ENCODE data around the gene ST6GALNAC6. TPM values are rescaled to one million over a fixed set of nuclear protein-coding genes. Genes with fewer than 3 reads are reported as not detected.
"Not testable (repeated sequence)": the region's sequence is repeated elsewhere in the genome, so short reads cannot be mapped to it uniquely, and the experiment has no call there.

ST6GALNAC6 gene
- total and polyA plus RNA-seq, 2 experiments from 2014 or later: 31.8 to 47.7 TPM

DNA sequence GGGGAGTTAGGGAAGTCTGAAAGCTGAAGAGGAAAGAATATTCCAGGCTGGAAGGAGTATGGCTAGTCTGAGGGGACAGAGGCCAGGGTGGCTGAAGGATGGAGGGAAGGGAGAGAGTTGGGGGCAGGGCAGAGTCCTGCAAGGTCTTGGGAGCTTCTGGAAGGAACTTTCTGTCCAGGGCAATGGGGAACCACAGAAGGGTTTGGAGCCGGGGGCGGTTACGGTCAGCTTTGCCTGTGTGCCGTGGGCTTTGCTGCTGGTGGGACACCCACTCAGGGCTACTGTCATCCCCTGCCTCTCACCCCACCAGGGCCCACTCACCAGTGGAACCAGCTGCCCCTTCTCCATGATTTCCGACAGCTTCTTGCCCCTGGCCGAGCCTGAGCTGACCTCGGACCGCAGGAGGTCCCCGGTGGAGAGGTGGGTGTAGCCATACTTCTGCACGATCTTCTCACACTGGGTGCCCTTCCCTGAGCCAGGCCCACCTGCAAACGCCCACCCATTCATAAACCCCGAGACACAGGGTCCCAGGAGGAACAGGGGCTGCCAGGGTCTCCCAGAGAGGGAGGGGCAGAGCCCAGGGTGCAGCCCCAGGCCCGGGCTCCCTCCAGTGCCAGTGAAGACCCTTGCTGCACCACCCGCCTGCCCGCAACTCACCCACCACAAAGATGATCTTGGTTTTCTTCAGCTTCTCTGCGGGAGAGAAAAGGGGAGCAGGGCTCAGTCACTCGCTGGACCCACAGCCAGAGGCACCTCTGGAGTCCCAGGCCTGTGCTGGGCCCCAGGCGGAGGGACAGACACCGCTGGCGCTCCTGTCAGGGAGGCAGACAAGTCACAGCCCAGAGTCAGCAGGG, 26.8 kb downstream of the ST6GALNAC6 start:
- no peak overlapping the region for H3K4me2 ChIP-seq
- TF ChIP-seq, protein P1, sequence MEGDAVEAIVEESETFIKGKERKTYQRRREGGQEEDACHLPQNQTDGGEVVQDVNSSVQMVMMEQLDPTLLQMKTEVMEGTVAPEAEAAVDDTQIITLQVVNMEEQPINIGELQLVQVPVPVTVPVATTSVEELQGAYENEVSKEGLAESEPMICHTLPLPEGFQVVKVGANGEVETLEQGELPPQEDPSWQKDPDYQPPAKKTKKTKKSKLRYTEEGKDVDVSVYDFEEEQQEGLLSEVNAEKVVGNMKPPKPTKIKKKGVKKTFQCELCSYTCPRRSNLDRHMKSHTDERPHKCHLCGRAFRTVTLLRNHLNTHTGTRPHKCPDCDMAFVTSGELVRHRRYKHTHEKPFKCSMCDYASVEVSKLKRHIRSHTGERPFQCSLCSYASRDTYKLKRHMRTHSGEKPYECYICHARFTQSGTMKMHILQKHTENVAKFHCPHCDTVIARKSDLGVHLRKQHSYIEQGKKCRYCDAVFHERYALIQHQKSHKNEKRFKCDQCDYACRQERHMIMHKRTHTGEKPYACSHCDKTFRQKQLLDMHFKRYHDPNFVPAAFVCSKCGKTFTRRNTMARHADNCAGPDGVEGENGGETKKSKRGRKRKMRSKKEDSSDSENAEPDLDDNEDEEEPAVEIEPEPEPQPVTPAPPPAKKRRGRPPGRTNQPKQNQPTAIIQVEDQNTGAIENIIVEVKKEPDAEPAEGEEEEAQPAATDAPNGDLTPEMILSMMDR (IDR thresholded peaks at IDR 0.05; ENCODE audit: poor library complexity): no peak
- TF ChIP-seq EZH2 (IDR thresholded peaks at IDR 0.05; ENCODE audit: borderline replicate concordance) (no peak), EZH2phosphoT487 (IDR thresholded peaks at IDR 0.05; ENCODE audit: low read depth, severe bottlenecking, unreplicated experiment) (no peak)
- no peaks in the 10 kb centered on the region for H3K27me3 ChIP-seq
- no peaks in the 10 kb centered on the region for H3K9me2 ChIP-seq (replicated peaks; ENCODE audit: insufficient read depth)
- H3K9me3 ChIP-seq (ENCODE audit: low read depth): no peaks in the 10 kb centered on the region
- peaks cover 23% of the 10 kb centered on the region for H3K4me1 ChIP-seq (ENCODE audit: insufficient read depth)
- H3K79me2 ChIP-seq: peaks cover 8% of the 10 kb centered on the region
- no peak overlapping the region for H2AFZ ChIP-seq
- no peaks in the 10 kb centered on the region for H4K20me1 ChIP-seq (ENCODE audit: insufficient read depth, poor library complexity, severe bottlenecking)
- 95% methylated on average over 20 of the region's 20 CpGs for WGBS (ENCODE audit: low lambda C conversion rate, missing lambda C conversion rate)
- no peak overlapping the region for H3K4me3 ChIP-seq
- no peaks in the 10 kb centered on the region for H3K36me3 ChIP-seq (replicated peaks; ENCODE audit: insufficient read depth, low read depth)
- no peak overlapping the region for H3K27ac ChIP-seq
- no peak for DNase-seq (ENCODE audit: low spot score)

DNA sequence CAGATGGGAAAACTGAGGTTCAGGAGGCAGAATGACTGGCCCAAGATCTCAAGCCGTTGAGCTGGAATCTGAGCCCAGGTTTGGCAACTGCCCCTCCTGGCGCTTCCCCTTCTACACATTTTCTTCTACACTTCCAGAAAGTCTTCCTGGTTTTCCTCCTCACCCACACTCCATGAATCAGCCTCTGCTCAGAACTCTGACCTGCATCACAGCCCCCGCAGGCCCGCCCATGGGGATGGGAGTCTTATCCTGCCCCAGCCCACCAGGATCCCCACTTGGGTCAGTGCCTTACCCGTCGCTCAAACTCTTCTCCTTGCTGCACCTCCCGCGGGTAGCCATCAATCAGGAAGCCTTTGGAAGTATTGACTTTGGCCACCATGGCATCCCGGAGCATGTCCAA, 27.9 kb downstream of the ST6GALNAC6 start:
- Histone ChIP-seq H3K79me2 (peaks cover 4% of the 10 kb centered on the region), H3K4me3 (no peak overlapping the region), H3K4me2 (no peak overlapping the region), H3K9me2 (replicated peaks; ENCODE audit: insufficient read depth) (no peaks in the 10 kb centered on the region), H3K27me3 (no peaks in the 10 kb centered on the region), H3K27ac (no peak overlapping the region), H3K36me3 (replicated peaks; ENCODE audit: insufficient read depth, low read depth) (no peaks in the 10 kb centered on the region), H2AFZ (no peak overlapping the region), H4K20me1 (ENCODE audit: insufficient read depth, poor library complexity, severe bottlenecking) (no peaks in the 10 kb centered on the region), H3K4me1 (ENCODE audit: insufficient read depth) (peaks cover 15% of the 10 kb centered on the region), H3K9me3 (ENCODE audit: low read depth) (no peaks in the 10 kb centered on the region)
- TF ChIP-seq EZH2 (IDR thresholded peaks at IDR 0.05; ENCODE audit: borderline replicate concordance): no peak
- TF ChIP-seq EZH2phosphoT487 (IDR thresholded peaks at IDR 0.05; ENCODE audit: low read depth, severe bottlenecking, unreplicated experiment): no peak
- TF ChIP-seq, protein P1 (IDR thresholded peaks at IDR 0.05; ENCODE audit: poor library complexity): no peak
- 94% methylated on average over 9 of the region's 9 CpGs for WGBS (ENCODE audit: low lambda C conversion rate, missing lambda C conversion rate)
- DNase-seq (ENCODE audit: low spot score): no peak

DNA sequence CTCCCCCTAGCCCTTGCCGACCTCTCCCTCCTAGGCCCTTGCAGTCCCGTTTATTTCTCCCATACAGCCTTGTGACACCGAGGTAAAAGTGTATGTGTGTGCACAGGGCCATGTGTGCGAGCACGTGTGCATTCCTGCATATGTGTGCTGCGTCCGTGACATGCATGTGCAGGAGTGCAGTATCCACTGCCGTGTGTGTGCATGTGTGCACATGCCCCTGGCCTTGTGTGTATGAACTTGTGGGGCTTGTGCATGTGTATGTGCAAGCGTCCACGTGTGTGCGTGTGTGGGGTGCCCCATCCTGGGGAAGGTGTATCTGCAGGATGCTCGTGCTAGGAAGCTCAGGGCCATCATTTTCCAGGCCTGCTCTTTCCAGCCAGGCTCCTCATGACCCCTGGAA, 28.5 kb downstream of the ST6GALNAC6 start:
- DNase-seq (ENCODE audit: low spot score): no peak
- H3K4me3 ChIP-seq: no peak overlapping the region
- no peak overlapping the region for H2AFZ ChIP-seq
- H3K36me3 ChIP-seq (replicated peaks; ENCODE audit: insufficient read depth, low read depth): no peaks in the 10 kb centered on the region
- no peaks in the 10 kb centered on the region for H3K27me3 ChIP-seq
- H3K4me2 ChIP-seq: no peak overlapping the region
- no peaks in the 10 kb centered on the region for H3K9me2 ChIP-seq (replicated peaks; ENCODE audit: insufficient read depth)
- TF ChIP-seq EZH2 (IDR thresholded peaks at IDR 0.05; ENCODE audit: borderline replicate concordance): no peak
- TF ChIP-seq, protein P1 (IDR thresholded peaks at IDR 0.05; ENCODE audit: poor library complexity): no peak
- TF ChIP-seq EZH2phosphoT487 (IDR thresholded peaks at IDR 0.05; ENCODE audit: low read depth, severe bottlenecking, unreplicated experiment): no peak
- H3K79me2 ChIP-seq: no peaks in the 10 kb centered on the region
- no peaks in the 10 kb centered on the region for H4K20me1 ChIP-seq (ENCODE audit: insufficient read depth, poor library complexity, severe bottlenecking)
- WGBS (ENCODE audit: low lambda C conversion rate, missing lambda C conversion rate): 90% methylated on average over 12 of the region's 12 CpGs
- H3K9me3 ChIP-seq (ENCODE audit: low read depth): no peaks in the 10 kb centered on the region
- H3K4me1 ChIP-seq (ENCODE audit: insufficient read depth): peaks cover 11% of the 10 kb centered on the region
- no peak overlapping the region for H3K27ac ChIP-seq

DNA sequence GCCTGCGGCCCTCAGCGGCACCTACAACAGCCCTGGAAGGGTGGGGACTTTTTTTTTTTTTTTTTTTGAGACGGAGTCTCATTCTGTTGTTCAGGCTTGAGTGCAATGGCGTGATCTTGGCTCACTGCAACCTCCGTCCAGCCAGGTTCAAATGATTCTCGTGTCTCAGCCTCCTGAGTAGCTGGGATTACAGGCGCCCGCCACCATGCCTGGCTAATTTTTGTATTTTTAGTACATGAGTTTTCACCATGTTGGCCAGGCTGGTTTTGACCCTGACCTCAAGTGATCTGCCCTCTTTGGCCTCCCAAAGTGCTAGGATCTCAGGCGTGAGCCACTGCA, 29.3 kb downstream of the ST6GALNAC6 start:
- H3K27ac ChIP-seq; H3K79me2 ChIP-seq; H3K4me2 ChIP-seq; H3K27me3 ChIP-seq; H3K9me2 ChIP-seq (replicated peaks; ENCODE audit: insufficient read depth); H3K36me3 ChIP-seq (replicated peaks; ENCODE audit: insufficient read depth, low read depth); DNase-seq (ENCODE audit: low spot score); H3K4me3 ChIP-seq; H3K9me3 ChIP-seq (ENCODE audit: low read depth); H4K20me1 ChIP-seq (ENCODE audit: insufficient read depth, poor library complexity, severe bottlenecking); H2AFZ ChIP-seq: not testable (repeated sequence)
- H3K4me1 ChIP-seq (ENCODE audit: insufficient read depth): peaks cover 11% of the 10 kb centered on the region
- 60% methylated on average over 9 of the region's 9 CpGs for WGBS (ENCODE audit: low lambda C conversion rate, missing lambda C conversion rate)
